Stimulated activated CD4-positive, alpha-beta T cell treated with anti-CD3 and anti-CD28 coated beads, Interleukin-15, amount 100 ng/mL, for 48 hours (primary cell): Measurements from ENCODE around the gene MGAT4C.

ENCODE experiments used
- DNase-seq, 2 donors: peaks; one replicate each; pipeline ENCODE4 v3.0.0-alpha.2; 2020; ENCODE audit warnings: low read depth in 2 of 2

Gene MGAT4C

DNA sequence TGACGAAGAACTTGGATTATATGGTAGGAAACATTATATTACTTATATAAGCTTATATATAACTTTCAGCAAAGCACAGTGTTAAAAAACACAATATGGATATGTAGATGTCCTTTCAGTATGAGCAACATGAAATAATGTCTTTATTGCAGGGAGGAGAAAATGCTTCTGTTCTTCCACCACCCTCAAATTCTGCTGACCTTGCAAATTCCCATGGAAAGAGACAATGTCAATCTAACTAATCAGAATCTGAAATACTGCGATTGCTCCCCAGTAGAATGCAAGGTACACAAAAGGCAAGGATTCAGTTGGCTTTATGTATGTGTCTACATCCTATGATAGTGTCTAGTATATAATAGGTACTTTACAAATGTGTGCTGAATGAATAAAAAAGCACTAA, 26.4 kb downstream of the MGAT4C start:
- no peak for DNase-seq

GRCh38 chr12:86228656-86229055, 27.5 kb downstream of the MGAT4C start:
- DNase-seq: no peak

DNA sequence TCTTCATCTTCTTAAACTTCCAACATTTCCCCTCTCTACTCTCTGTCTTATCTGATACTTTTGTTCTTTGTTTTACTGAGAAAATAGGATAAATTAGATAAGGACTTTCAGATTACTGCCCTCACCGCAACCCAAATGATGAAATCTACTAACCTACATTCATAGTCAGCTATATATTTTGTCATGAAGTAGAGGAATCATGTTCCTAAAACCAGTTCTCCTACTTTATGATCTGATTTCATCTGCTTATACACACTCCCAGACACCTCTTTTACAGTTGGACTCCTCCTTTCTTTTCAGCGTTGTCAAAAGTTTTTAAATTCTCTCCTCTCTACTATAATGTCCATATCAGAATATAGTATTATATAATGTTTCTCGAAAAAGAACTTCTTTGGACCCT, 29.7 kb downstream of the MGAT4C start:
- no peak for DNase-seq

GRCh38 chr12:86216591-86216990, 39.6 kb downstream of the MGAT4C start:
- no peak for DNase-seq

GRCh38 chr12:86213012-86213411, 43.2 kb downstream of the MGAT4C start:
- no peak for DNase-seq

DNA sequence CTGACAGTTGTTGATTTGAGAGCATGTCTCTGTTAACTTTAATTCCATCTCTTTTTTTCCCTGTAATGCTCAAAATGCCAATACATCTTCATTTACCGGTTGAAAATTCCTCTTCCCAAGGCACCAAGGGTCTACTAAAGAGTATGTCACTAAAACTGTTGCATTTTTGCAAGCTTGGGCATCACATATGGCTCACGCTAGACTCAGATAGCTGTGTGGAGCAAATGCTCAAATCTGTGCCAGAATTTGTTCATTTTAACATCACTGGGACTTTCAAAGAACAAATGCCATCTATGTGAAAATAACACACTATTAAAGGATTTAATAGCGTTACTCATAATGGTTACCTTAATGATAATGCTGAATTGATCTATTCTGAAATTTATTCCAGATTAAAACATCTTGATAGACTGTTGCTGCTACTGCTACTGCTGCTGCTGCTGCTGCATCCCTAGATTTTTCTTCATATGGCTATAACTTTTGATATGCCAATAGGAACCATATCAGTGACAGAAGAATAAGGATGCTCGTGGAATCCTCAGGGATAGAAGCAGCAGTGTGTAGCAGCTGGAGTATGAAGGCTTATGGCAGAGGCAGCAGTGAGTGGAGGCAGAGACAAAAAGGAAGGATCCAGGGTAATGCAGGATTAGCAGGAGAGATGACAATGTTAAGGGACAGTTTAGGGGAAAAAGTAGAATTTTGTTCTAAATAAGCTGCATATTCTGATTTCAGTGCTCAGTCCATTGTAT, 57.3 kb downstream of the MGAT4C start:
- no peak for DNase-seq

DNA sequence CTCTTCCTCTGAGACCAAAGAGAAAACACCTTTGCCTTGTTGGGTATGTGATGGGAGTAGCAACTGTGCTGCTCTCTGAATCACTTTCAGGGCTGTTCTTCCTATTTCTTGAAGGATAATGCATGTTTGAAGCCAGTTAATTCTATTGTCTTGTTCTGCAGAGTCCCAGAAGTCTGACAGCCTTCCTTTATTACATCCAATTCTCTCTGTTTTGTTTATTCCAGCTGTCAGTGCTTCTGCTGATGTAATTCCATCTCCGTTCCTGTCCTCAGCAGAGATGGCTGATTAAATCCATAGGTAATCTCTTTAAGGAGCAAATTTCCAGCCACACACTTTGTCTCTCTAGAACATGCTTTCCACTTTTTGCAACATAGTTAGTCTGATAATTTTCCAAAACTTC, 59.7 kb downstream of the MGAT4C start:
- DNase-seq: no peak

GRCh38 chr12:86194721-86195120, 61.5 kb downstream of the MGAT4C start:
- no peak for DNase-seq

GRCh38 chr12:86193931-86194330, 62.3 kb downstream of the MGAT4C start:
- DNase-seq: no peak

- DNase-seq: no peak
These were observed 68.0 kb downstream of the MGAT4C start for GRCh38 chr12:86188226-86188625.

DNA sequence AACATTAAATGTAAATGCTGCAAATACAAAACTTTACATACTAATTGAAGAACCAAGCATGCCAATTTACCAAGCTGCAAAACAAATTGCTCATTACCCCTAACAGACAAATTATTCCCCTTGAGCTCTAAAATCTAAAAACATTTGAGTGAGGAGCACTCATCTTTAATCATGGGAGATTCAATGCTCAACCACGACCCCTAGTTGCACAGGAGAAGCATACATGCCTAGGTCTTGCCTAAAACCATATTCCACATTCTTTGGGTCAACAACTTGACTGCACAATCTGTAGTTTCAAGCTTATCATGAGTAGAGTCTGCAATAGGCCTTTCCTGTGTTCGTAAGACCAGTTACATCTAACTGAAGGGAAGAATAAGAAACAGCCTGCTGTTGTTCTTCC, 69.7 kb downstream of the MGAT4C start:
- no peak for DNase-seq

DNA sequence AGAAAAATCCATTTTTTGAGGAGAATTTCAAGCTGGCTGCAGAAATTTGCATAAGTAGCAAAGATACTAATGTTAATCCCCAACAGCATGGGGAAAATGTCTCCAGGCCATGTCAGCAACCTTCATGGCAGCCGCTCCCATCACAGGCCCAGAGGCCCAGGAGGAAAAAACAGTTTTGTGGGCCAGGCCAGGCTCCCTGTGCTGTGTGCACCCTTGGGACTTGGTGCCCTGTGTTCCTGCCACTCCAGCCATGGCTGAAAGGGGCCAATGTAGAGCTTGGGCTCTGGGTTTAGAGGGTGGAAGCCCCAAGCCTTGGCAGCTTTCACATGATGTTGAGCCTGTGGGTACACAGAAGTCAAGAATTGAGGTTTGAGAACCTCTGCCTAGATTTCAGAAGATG, 76.3 kb downstream of the MGAT4C start:
- no peak for DNase-seq

- no peak for DNase-seq
These were observed 82.0 kb downstream of the MGAT4C start for GRCh38 chr12:86174188-86174587.

- no peak for DNase-seq
These were observed 83.2 kb downstream of the MGAT4C start for GRCh38 chr12:86172913-86173443.

DNA sequence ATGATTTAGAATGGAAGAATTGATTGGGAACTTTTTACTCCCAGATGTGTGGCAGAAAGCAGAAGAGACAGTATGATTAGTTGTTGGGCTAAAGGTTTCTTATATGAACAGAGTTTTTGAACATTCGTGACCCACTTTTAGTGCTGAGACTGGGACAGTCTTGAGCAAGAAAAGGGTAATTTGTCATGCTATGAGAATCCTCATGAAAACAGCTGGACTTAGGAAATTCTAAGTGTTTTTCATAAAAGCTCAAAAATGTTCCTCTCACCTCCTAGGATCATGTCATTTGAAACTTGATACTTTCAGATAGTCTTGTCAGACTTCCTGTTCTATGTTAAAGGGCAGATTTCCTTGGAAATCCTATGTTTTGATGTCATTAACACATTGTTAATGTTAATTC, 86.1 kb downstream of the MGAT4C start:
- no peak for DNase-seq

DNA sequence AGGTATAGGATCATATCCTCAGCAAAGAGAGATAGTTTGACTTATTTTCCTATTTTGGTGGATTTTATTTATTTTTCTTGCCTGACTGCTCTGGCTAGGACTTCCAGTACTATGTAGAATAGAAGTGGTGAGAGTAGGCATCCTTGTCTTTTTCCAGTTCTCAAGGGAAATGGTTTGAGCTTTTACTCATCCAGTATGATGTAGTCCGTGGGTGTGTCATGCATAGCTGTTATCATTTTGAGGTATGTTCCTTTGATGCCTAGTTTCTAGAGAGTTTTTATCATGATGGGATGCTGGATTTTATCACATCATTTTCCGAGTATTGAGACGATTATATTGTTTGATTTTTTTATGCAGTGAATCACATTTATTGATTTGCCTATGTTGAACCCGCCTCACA, 97.2 kb downstream of the MGAT4C start:
- no peak for DNase-seq

GRCh38 chr12:86154620-86155019, 101.6 kb downstream of the MGAT4C start:
- DNase-seq: no peak

DNA sequence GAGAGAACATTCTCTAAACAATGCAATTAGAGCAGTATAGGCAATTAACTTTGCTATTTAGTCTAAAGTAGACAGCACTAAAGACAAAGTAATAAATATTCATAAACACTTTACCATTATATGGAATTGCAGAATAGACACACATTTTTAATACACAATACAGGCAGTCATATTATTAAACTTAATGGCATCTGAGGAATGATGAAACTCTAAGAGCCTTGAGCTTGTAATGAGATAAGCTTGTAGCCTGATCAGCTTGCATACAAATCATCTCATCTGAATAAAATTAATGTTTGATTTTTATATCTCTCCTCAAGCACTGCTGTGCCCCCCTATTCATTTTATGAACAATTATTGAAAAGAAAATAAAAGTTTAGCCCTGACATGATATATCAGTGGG, 107.6 kb downstream of the MGAT4C start:
- no peak for DNase-seq

- DNase-seq: no peak
These were observed 108.1 kb downstream of the MGAT4C start for GRCh38 chr12:86148071-86148470.

DNA sequence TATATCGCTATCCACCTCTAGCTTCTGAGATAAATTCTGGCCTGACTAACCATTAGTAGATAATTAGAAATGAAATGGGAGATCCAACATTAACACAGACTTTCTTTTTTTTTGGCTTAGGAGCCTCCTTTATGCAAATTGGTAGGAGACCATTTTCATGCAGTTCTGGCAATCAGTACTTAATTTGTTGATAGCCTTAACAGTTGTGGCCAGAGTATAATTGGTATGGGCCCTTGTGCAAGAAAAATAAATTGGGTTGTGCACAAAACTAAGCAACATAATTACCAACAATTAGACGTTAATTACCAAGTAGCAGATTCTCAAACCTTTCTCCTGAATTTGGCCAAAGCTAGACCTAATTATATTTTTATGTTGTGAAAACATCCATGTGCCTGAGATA, 111.0 kb downstream of the MGAT4C start:
- DNase-seq: no peak

DNA sequence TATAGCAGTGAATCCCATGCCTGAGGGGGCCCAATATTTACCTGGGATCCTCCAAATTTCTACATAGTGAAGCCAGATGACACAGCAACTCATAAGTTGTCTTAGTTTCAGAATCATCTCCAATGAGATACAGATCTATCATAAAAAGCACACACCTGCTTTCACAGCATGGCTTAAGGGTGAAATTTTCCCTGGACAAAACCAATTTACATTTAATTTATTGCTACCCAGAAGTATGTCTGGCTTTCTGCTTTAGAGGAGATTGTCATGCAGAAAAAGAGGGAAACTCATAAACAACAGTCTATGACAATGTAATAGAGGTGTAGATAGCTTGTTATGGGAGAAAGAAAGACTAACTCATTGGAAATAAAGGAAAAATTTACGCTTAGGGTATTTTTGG, 113.0 kb downstream of the MGAT4C start:
- no peak for DNase-seq

DNA sequence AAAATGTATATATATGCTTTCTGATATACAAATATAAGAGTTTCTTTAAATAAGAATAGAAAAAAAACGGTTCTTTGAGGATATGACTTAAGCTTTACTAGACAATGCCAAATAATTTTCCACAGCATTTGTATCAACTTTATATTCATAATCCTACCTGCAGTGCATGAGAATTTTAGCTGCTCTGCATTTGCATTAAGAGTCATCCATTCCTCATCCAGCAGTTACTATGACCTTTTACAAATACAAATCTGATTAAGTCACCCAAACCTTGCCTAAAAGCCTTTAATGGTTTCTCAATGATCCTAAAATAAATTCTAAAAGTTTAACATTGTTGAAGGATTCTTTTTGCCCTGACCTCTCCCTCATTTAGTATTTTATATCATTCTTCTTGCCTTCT, 116.5 kb downstream of the MGAT4C start:
- no peak for DNase-seq

GRCh38 chr12:86138770-86139169, 117.4 kb downstream of the MGAT4C start:
- DNase-seq: no peak

DNA sequence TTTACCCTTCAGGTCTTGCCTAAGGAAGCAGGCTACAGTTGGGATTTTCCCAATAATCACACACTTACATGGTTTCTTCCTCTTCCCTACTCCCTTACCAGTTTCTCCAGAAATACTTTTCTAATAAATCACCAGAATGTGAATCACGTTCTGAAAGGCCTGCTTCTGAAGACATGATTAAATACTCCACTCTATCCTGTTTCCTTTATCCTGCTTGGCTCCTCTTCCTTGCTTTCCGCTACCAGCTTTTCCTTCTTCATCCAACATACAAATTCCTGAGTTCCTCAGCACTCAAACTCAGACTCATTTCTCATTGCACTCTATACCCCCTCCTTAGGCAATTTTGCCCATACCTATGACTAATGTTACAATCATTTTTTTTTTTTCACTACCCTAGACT, 118.3 kb downstream of the MGAT4C start:
- DNase-seq: no peak
